ENCODE results near the gene TIMM17A.

GRCh38 chr1:201955009-201955728 lies at the start of gene TIMM17A:
- TF ChIP-seq EZH2phosphoT487 (IDR thresholded peaks at IDR 0.05; ENCODE audit: insufficient read depth, low read depth) (no peak), EZH2 (IDR thresholded peaks at IDR 0.05; ENCODE audit: insufficient read depth, poor library complexity, severe bottlenecking) (no peak)

All from GM23248 (cell line).